Mucosa of gallbladder (tissue), 1 donor: ENCODE results near the gene MYLK. TPM values are rescaled to one million over a fixed set of nuclear protein-coding genes. Genes with fewer than 3 reads are reported as not detected.

Experiments
- DNase-seq: peaks from one replicate; pipeline ENCODE4 v3.0.0-alpha.2; 2020; ENCODE audit warnings: low spot score
- total RNA-seq: library from RNA; stranded (reverse); gene quantifications from one replicate; pipeline ENCODE4 v1.2.1, GENCODE V29; 2021
- donor health status: DM: no; HTN: no; CAD: no.

The MYLK gene
- total RNA-seq, 1 donor from 2014 or later, result 671 TPM

DNA sequence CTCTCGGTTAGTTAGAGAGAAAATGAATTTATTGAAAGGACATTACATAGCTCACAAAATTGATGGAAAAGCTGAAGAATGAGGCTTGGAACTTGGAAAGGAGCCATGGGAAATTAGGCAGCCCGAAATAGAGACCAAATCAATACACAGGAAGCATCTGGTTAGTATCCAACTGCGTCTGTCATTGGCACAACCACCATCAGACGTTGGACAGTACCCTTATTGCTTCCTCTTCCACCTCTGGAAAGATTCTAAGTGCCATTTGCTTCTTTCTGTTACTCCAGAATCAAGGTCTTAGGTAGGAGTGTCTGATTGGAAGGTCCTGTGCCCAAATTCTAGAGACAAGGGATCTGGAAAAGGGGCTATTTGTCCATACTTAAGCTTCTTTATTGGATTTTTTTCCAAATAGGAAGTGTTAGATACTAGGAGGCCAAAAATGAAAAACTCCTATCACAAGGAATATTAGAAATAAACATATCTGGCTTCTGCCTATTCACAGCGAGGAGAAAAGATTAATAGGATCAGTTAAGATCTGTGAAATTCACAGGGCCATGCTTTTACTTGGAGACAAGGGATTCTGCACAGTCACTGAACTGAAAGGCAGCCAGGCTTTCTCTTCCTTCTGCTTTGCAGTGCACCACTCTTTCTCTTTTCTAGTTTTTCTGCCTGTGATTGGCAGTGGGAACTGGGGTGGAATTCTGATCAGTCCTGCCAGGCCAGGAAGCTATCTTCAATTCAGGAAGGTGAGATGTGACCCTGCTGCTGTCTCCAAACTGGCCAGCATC, 288.5 kb downstream of the MYLK start:
- no peak for DNase-seq

DNA sequence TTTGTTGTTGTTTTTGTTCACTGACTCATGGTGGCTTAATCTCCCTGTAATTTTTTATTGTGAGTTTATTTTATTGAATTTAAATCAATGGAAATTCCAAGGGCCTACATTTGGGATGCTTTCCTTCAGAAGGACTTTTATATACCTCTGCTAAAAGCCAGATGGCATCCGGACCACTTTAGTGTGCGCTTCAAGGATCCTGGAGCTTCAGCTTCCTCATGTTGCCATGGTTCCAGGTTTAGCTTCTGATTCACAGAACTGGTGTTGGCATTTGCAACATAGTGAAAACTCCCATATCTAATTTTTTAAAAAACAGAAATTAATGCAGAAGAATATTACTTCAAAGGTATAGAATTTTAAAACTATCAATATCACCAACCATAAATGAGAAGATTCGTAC, 290.8 kb downstream of the MYLK start:
- DNase-seq, result no peak

DNA sequence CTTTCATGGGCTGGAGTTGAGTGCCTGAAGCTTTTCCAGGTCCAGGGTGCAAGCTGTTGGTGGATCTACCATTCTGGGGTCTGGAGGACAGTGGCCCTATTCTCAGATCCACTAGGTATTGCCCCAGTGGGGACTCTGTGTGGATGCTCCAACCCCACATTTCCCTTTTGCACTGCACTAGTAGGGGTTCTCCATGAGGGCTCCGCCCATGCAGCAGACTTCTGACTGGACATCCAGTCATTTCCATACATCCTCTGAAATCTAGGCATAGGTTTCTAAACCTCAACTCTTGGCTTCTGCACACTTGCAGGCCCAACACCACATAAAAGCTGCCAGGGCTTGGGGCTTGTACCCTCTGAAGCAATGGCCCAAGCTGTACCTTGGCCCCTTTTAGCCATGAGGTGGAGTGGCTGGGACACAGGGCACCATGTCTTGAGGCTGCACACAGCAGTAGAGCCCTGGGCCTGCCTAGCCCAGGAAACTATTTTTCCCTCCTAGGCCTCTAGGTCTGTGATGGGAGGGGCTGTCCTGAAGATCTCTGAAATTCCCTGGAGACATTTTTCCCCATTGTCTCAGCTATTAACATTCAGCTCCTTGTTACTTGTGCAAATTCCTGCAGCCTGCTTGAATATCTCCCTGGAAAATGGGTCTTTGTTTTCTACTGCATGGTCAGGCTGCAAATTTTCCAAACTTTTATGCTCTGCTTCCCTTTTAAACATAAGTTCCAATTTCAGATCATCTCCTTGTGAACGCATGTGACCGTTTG, 293.3 kb downstream of the MYLK start:
- DNase-seq, result no peak

DNA sequence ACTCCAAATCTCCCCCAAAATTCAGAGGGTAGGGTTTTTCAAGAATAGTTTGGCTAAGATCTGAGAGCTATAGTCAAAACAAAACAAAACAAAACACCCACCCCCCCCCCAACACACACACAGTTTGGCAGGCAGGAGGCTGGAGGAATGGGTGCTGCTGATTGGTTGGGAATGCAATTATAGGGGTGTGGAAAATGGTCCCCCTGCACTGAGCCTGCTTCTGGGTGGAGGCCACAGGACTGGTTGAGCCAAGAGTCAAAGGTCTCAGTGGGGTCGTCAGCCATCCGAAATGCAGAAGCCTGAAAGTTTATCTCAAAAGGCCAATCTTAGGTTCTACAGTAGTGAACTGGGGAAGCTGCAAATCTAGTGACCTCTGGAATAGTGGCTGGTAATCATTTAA, 296.7 kb downstream of the MYLK start:
- DNase-seq, result no peak

DNA sequence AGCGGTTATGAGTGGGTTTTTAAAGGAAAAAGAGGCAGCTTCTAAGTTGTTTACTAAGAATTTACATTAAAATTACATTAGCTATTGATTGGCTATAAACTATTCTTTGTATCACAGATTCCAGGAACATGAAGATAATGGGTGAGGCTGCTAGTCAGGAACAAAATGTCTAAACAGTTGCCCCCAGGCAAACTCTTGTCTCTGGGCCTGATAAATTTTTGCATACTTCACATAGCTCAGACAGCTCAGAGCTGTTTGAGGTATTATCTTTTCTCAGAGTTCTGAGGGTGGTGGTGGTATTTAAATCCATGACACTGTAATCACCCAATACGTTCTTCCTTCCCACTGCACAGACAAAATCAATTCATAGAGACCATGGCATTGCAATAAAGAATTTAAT, 297.2 kb downstream of the MYLK start:
- no peak for DNase-seq

DNA sequence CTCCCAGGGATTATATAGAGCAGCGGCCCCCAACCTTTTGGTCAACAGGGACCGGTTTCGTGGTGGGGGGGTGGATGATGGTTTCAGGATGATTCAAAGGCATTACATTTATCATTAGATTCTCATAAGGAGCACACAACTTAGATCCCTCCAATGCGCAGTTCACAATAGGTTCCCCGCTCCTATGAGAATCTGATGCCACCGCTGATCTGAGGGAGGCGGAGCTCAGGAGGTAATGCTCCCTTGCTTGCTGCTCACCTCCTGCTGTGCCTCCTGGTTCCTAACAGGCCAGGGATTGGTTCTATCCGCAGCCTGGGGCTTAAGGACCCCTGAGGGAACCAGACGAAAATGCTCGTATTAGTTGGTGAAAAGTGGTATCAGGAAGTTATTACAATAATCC, 298.0 kb downstream of the MYLK start:
- peak; percentile 30 for DNase-seq

DNA sequence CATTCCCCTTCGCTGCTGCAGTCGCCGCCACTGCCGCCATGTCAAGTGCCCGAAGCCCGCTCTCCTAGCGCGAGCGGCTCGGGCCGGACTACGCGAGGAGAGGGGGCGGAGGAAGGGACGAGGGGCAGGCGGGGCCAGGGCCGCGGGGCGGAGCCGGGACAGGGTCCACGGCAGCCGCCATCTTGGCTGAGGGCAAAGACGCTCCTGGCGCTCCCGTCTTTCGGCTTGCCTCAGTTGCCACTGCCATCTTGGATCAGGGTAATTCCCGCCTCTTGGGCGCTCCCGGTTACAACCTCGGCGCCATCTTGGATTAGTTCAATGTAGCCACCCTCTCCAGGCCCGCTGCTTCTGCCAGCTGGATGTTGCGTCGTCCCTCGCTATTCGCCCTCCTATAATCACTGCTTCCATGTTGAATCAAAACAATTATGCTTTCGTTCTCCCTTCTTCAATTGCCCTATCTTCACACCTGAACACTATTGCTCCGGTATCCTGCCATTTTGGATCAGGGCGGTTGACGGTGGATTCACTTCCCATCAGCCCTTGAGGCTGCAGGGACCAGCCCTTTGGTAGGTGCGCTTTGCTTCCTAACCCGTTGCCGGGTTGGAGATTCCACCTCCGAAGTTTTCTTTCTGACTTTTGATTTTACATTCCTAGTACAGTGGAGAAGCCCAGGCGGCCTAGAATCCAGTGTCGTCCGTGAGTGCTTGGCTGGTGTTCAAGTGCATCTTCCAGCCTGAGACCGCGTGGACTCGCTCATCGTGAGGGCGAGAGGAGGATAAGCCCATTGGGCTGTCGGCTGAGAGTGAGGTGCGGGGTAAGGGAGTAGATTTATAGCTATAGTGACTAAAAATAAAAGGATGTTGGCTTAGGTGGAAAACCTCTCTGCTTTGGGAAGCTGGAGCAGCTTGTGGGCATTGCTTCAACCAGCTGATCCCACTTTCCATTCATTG, 298.9 kb downstream of the MYLK start, which contains the start of gene HACD2:
TSS of gene HACD2 (minus strand) at position 66 of the 950 bp plus-strand sequence. CDS start at position 40, 26 bp downstream.
- DNase-seq, result peak; percentile 97

DNA sequence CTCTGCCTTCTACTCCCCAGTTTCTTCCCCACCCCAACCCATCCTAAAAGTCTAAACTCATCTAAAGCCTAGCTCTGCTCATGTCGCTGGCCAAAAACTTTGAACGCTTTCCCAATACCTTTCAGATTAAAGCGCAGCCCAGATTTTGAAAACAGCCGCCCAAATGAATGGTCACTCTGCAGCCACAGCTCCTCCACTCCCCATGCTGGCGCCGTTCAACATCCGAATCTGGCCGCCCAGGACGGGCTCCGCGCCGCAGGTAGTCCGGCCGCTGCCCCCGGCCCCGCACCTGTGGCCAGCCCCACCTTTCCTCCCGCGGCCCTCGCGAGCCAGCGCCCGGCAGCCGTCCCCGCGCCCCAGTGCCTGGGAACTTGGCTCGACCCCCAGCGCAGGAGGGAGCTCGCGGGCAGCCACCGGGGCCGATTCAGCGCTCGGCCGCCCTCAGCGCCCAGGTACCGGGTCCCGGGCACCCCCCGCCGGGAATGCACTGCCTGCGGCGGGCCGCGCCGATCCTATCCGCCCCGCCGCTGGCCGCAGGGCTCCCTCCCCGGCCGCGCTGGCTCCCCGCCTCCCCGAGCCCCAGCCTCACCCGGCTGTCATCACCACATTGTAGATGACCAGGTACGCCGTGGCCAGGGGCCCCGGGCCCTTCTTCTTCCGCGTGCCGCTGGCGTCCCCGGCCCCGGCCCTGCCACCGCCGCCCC, 299.7 kb downstream of the MYLK start:
- peak; percentile 38 for DNase-seq

DNA sequence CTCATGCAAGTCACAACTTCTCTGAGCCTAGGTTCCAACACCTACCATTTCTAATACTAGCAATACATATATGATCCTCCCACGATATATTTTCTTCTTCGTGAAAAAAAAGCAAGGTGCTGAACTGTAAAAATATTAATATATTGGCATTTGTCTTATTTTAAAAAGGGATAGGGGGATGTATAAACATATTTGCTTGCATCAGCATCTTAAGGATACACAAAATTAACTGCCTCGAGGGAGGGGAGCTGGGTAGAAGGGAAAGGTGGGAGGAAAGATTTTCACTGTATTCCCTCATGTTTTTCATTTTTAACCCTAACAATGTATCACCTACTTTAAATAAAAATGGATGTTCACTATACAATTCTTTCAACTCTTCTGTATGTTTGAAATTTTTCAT, 300.6 kb downstream of the MYLK start:
- DNase-seq, result no peak

DNA sequence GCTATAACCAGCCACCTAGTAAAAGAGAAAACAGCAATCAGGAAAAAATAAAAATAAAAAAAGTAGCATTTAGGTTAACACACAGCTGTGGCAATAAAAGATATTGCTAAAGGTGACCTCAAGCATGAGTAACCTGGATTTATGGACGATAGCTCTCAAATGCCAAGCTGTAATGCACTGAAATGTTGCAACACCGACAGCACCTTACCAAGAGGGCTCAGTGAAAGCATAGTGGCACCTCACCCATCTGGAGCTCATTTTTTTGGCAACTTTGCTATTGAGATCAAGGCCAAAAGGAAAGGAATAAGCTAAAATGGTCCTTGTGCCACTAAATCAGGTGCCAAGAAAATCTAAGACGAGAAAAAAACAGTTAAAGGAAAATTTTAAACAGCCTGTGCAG, 301.8 kb downstream of the MYLK start:
- DNase-seq, result no peak

DNA sequence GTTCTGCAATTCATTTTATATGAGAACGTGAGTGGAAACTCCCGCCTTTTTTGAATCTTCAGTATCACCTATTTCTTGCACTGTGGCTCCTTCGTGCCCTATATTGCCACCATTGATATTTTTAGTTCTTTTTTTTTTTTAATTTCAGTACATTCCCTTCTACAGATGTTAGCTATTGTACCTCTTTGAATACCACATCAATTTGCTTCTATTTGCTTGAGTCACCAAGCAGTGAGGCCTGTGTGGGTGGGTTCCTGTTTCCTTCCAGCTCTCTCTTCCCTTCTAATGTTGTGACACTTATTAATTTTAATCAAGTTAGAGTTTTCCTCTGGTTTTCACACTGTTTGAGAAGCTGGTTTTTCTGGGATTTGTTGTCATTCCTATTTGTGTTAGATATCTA, 308.0 kb downstream of the MYLK start:
- no peak for DNase-seq

DNA sequence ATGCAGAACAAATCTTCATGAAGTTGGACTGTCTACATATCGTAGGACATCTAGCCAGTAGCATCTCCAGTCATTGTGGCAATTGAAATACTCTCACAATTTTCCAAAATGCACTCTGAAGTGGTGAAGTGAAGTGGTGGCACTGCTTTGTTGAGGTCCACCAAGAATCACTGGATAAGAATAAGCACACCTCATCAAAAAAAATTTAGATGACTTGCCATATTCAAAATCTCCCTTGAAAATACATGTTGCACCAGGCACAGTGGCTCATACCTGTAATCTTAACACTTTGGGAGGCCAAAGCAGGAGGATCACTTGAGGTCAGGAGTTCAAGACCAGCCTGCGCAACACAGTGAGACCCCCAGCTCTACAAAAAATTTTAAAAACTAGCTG, 312.2 kb downstream of the MYLK start:
- no peak for DNase-seq

DNA sequence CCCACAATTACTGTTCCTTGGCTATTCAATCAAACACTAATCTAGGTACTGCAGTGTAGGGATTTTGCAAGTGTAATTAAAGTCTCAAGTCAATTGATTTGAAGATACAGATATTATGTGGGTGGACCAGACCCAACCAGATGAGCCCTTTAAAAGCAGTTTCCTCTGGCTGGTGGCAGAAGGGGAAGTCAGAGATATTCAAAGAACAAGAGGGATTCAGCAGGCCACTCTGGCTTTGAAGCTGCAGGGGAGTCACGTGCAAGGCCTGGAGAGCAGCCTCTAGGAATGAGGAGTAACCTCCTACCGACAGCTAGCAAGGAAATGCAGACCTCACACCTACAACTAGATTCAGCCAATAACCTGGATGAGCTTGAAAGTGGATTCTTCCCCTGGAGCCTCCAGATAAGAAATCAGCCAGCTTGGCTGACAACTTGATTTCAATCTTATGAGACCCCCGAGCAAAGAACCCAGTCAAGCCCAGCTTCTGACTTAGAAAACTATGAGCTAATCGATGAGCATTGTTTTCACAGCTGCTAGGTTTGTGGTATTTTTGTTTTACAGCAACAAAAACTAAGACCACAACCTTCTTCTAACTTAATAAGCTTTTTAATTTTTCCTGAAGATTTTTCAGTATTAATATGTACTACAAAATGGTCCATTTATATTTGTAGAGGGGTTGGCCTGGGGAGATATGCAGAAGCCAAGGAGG, 312.7 kb downstream of the MYLK start:
- DNase-seq, result no peak

DNA sequence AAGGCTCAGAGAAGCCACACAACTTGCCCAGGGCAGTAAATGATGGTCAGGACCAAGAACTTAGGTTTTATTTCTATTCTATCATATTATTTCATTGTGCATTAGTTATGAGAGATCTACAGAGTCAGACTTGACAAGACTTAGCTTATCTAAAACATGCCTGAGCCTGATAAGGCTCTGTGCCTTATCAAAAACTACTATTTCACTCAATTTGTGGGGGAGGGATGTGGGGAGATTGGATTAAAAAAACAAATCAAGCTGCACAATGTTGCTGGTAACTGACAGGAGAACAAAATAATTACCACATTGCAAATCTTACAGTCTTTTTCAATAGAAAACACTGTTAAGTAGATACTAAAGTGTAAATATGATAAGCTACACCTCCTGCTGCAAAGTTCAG, 315.3 kb downstream of the MYLK start:
- no peak for DNase-seq

DNA sequence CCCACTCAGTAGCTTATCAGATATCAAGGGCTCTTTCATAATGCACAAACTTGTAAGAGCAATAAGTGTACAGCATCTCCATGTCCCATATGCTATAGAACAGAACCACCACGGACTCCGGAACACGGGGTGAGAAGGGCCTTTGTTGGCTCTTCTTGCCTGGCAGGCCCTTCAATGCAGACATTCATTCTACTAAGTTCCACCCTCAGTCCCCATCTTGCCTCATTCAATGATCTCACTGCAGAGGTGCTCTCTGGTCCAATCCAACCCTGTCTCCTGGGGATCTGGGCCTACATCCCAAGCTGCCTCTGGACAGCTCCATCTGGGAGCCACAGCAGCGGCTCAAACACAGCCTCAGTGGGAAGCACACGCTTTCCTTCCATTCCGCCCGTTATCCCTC, 316.1 kb downstream of the MYLK start:
- no peak for DNase-seq

DNA sequence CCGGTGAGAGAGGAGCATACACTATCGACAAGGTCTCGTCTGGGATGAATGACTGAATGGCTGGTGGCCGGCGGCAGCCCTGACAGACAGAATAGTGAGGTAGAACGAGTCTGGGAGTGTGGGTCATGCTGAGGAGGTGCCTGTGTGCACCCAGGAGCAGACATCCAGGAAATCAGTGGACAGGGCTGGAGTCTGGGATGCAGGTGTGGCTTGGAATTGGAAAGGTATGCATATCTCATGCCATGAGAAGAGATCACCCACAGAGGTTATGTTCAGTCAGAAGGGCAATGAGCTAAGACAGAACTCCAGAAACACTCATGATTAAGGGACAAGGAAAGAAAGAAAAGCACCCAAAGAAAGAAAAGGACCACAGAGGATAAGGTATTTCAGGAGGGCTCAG, 320.1 kb downstream of the MYLK start:
- DNase-seq, result no peak

DNA sequence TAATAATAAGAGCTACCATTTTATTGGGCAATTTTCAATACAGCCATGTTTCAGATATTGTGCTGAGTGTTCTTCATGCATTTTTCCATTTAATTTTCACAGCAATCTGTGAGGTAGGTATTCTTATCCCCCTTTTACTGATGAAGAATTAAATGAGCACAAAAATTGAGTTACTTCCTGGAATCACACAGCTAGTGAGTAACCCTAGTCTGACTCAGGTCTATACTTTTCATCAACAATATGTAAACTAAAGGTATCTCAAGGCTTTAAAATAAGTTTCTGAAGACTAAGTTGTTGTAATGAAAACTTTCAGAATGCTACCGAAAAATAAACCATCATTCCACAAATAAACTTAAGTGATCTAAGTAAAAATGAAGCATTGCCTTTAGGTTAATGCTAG, 321.6 kb downstream of the MYLK start:
- DNase-seq, result no peak

DNA sequence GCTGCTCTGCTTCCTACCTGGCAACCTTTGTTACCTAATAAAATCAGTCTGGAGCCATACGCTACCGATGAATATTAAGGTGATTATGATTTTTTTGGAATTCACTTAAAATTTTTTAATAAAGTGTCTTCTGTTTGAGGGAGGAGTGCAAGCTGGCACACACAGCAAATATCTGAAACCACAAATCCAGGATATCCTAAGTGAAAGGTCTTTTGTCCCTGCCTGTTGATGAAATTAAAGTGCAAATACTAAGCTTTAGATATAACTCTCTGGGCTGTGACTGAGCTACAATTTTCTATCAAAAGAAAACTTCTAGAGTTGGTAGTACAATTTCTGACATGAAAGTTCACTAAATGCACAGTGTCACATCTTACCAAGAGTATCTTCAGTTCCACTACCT, 322.9 kb downstream of the MYLK start:
- no peak for DNase-seq
